H9 (cell line): ENCODE data around the gene CCDC102A. TPM values are rescaled to one million over a fixed set of nuclear protein-coding genes. Genes with fewer than 3 reads are reported as not detected.

Source experiments
- DNase-seq: peaks from one replicate; pipeline ENCODE4 v3.0.0-alpha.2; 2017
- H2AFZ ChIP-seq: one replicate; pipeline ENCODE4 v1.6.1; 2013; ENCODE audit warnings: mild to moderate bottlenecking, low read length, control low read depth, moderate library complexity
- H2AK5ac ChIP-seq: 2 replicates; pipeline ENCODE4 v1.6.1; 2013; ENCODE audit warnings: low read length, control low read depth, mixed read lengths; ENCODE audit not compliant: insufficient read length
- H2BK120ac ChIP-seq: one replicate; pipeline ENCODE4 v1.6.1; 2013; ENCODE audit warnings: low read depth, mild to moderate bottlenecking, low read length, control low read depth, inconsistent platforms; ENCODE audit not compliant: poor library complexity, severe bottlenecking
- H2BK12ac ChIP-seq: 2 replicates; pipeline ENCODE4 v1.6.1; 2013; ENCODE audit warnings: low read length, control low read depth, mixed read lengths, low read depth; ENCODE audit not compliant: insufficient read length
- H2BK15ac ChIP-seq: 2 replicates; pipeline ENCODE4 v1.6.1; 2013; ENCODE audit warnings: low read depth, low read length, control low read depth
- H2BK20ac ChIP-seq: one replicate; pipeline ENCODE4 v1.6.1; 2013; ENCODE audit warnings: low read depth, mild to moderate bottlenecking, low read length, control low read depth, inconsistent platforms; ENCODE audit not compliant: poor library complexity, severe bottlenecking
- H2BK5ac ChIP-seq: 2 replicates; pipeline ENCODE4 v1.6.1; 2013; ENCODE audit warnings: low read length, control low read depth, mixed read lengths; ENCODE audit not compliant: insufficient read length
- H3K14ac ChIP-seq: 2 replicates; pipeline ENCODE4 v1.6.1; 2013; ENCODE audit warnings: low read length, control low read depth; ENCODE audit not compliant: insufficient read depth
- H3K18ac ChIP-seq: 2 replicates; pipeline ENCODE4 v1.6.1; 2013; ENCODE audit warnings: low read depth, mild to moderate bottlenecking, mixed read lengths, low read length, control low read depth; ENCODE audit not compliant: insufficient read length
- H3K23ac ChIP-seq: 2 replicates; pipeline ENCODE4 v1.6.1; 2013; ENCODE audit warnings: low read length, control low read depth, mixed read lengths, low read depth; ENCODE audit not compliant: insufficient read length
- H3K23me2 ChIP-seq: 2 replicates; pipeline ENCODE4 v1.6.1; 2013; ENCODE audit warnings: low read depth, mild to moderate bottlenecking, mixed read lengths, low read length, control low read depth; ENCODE audit not compliant: insufficient read length, poor library complexity, severe bottlenecking
- H3K27ac ChIP-seq: 2 replicates; pipeline ENCODE4 v1.5.1; 2013; ENCODE audit warnings: low read length, control low read depth, mixed read lengths, low read depth; ENCODE audit not compliant: insufficient read length
- H3K27me3 ChIP-seq: 2 replicates; pipeline ENCODE4 v1.6.1; 2013; ENCODE audit warnings: low read length, control low read depth, inconsistent platforms; ENCODE audit not compliant: insufficient read depth
- H3K4ac ChIP-seq: 2 replicates; pipeline ENCODE4 v1.6.1; 2013; ENCODE audit warnings: low read depth, mild to moderate bottlenecking, control low read depth, inconsistent platforms, low read length, moderate library complexity
- H3K4me1 ChIP-seq: 2 replicates; pipeline ENCODE4 v1.6.1; 2013; ENCODE audit warnings: low read length, control low read depth, inconsistent platforms; ENCODE audit not compliant: insufficient read depth
- H3K4me2 ChIP-seq: 2 replicates; pipeline ENCODE4 v1.6.1; 2013; ENCODE audit warnings: low read length, control low read depth, mixed read lengths; ENCODE audit not compliant: insufficient read length, insufficient read depth
- H3K56ac ChIP-seq: 2 replicates; pipeline ENCODE4 v1.6.1; 2013; ENCODE audit warnings: low read depth, mild to moderate bottlenecking, mixed read lengths, low read length, control low read depth; ENCODE audit not compliant: insufficient read length
- H3K79me1 ChIP-seq: 2 replicates; pipeline ENCODE4 v1.6.1; 2013; ENCODE audit warnings: low read depth, mild to moderate bottlenecking, moderate library complexity, low read length, control low read depth, inconsistent platforms; ENCODE audit not compliant: insufficient read depth, poor library complexity, severe bottlenecking
- H3K79me2 ChIP-seq: 2 replicates; pipeline ENCODE4 v1.6.1; 2013; ENCODE audit warnings: low read length, control low read depth, inconsistent platforms; ENCODE audit not compliant: insufficient read depth
- H3K9ac ChIP-seq: 2 replicates; pipeline ENCODE4 v1.6.1; 2013; ENCODE audit warnings: low read length, control low read depth, mixed read lengths; ENCODE audit not compliant: insufficient read length; ENCODE audit errors: extremely low read depth
- H3K9me3 ChIP-seq: one replicate; pipeline ENCODE4 v1.6.1; 2013; ENCODE audit warnings: low read depth, low read length, inconsistent platforms; ENCODE audit not compliant: control insufficient read depth
- H3T11ph ChIP-seq: one replicate; pipeline ENCODE4 v1.6.1; 2013; ENCODE audit warnings: mild to moderate bottlenecking, low read length, control low read depth, inconsistent platforms
- H4K20me1 ChIP-seq: one replicate; pipeline ENCODE4 v1.6.1; 2013; ENCODE audit not compliant: control insufficient read depth, insufficient read length, insufficient read depth
- H4K5ac ChIP-seq: 2 replicates; pipeline ENCODE4 v1.6.1; 2013; ENCODE audit warnings: low read depth, mild to moderate bottlenecking, mixed read lengths, low read length, control low read depth; ENCODE audit not compliant: insufficient read length
- H4K8ac ChIP-seq: replicated peaks from 2 replicates; pipeline ENCODE4 v1.6.1; 2013; ENCODE audit warnings: low read length, control low read depth, mixed read lengths, low read depth; ENCODE audit not compliant: insufficient read length
- H4K91ac ChIP-seq: 2 replicates; pipeline ENCODE4 v1.6.1; 2013; ENCODE audit warnings: low read depth, mild to moderate bottlenecking, moderate library complexity, mixed read lengths, low read length, control low read depth; ENCODE audit not compliant: insufficient read length
- H3K27ac Mint-ChIP-seq, 3 experiments: 2 replicates in 2 of 3; 3 replicates in 1 of 3; pipeline ENCODE4 v1.8.0; 2020 to 2021; ENCODE audit warnings: mixed read lengths in 3 of 3, mild to moderate bottlenecking in 1 of 3, moderate library complexity in 1 of 3
- H3K27me3 Mint-ChIP-seq: 2 replicates; pipeline ENCODE4 v1.8.0; 2021; ENCODE audit warnings: low read depth, mild to moderate bottlenecking, moderate library complexity, mixed read lengths
- H3K36me3 Mint-ChIP-seq, 3 experiments: 2 replicates in 2 of 3; 3 replicates in 1 of 3; pipeline ENCODE4 v1.8.0; 2020 to 2021; ENCODE audit warnings: low read depth in 3 of 3, mixed read lengths in 3 of 3; ENCODE audit not compliant: insufficient read depth in 1 of 3
- H3K4me1 Mint-ChIP-seq, 2 experiments: 2 replicates each; pipeline ENCODE4 v1.8.0; 2020; ENCODE audit warnings: mixed read lengths in 2 of 2
- H3K4me3 Mint-ChIP-seq, 2 experiments: 2 replicates in 1 of 2; 3 replicates in 1 of 2; pipeline ENCODE4 v1.8.0; 2020 to 2021; ENCODE audit warnings: mild to moderate bottlenecking in 2 of 2, mixed read lengths in 2 of 2, moderate library complexity in 1 of 2
- H3K9me3 Mint-ChIP-seq, 2 experiments: 2 replicates in 1 of 2; 3 replicates in 1 of 2; pipeline ENCODE4 v1.8.0; 2020; ENCODE audit warnings: mild to moderate bottlenecking in 2 of 2, mixed read lengths in 2 of 2, moderate library complexity in 1 of 2
- WGBS: extraction: QIAGEN DNeasy Blood & Tissue Kit; methylation state at CpG from one replicate; pipeline ENCODE4 v1.1.7; 2013; ENCODE audit warnings: missing lambda C conversion rate, low lambda C conversion rate, mixed read lengths; ENCODE audit not compliant: insufficient read length; ENCODE audit errors: extremely low coverage; 5-methylcytosine and 5-hydroxymethylcytosine counted together
- total RNA-seq: library from RNA; stranded (reverse); gene quantifications from 2 replicates; pipeline ENCODE4 v1.2.1, GENCODE V29; 2021
- TF ChIP-seq, protein P1 (sequence below): fragments of 200-600 bp; sonication (generic); conservative IDR thresholded peaks from 3 replicates; pipeline ENCODE4 v1.8.0; 2021; ENCODE audit warnings: antibody characterized with exemption, mild to moderate bottlenecking

CCDC102A gene
- total RNA-seq, 1 experiment from 2014 or later = 8.2 TPM

DNA sequence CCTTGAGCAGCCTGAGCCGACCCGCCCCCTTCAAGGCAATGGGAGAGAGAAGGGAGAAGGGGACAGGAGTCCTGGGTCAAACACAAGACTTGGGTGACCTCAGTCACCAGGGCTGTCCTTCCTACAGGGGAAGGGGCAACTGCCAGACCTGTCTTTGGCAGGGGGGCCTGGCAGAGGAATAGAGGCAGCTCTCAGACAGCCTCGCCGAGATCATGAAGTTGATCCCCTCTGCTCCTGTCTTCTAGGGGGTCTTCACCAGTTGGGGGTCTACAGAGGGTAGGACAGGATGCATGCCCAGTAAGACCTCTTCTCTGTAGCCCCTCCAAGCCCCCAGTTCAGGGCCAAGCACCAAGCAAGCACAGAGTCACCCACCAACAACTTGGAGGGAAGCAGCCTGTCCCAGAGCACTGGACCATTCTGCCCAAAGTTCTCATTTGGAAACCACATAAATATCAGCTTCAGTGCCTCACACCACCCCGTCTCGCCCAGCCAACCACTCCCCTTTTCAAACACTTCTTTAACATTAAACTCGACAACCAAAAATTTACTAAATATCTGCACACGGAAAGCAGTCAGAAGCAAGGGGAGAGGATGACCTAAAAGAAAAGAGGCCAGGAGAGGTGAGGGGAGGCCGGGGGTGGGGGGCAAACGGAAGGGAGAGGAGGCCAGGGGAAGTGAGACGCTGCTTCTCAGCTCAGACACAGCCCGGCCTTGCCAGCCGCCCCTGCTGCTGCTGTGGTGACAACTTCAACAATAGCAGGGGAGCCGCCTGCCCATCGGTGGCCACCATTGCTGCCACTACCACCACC is 57.8 kb downstream of the CCDC102A start:
- no peaks in the 10 kb centered on the region for H3K9me3 Mint-ChIP-seq
- no peak for DNase-seq
- Histone ChIP-seq H3K56ac (no peak overlapping the region), H3K9ac (no peak overlapping the region), H2BK120ac (no peak overlapping the region), H3K23ac (no peak overlapping the region), H4K91ac (no peak overlapping the region), H3K4me2 (peak overlapping the region; percentile 77), H4K5ac (no peak overlapping the region), H2AK5ac (no peak overlapping the region), H3K79me2 (no peaks in the 10 kb centered on the region), H2BK5ac (no peak overlapping the region), H3K79me1 (no peaks in the 10 kb centered on the region), H4K20me1 (no peaks in the 10 kb centered on the region), H3K4ac (no peak overlapping the region), H3K23me2 (peaks cover 8% of the 10 kb centered on the region), H3K27me3 (no peaks in the 10 kb centered on the region), H3T11ph (no peak overlapping the region), H3K4me1 (peaks cover 7% of the 10 kb centered on the region; the same call in 1 of the 2 replicates), H2AFZ (no peak overlapping the region), H3K14ac (no peak overlapping the region; the same call in 1 of the 2 replicates), H4K8ac (no peak overlapping the region), H2BK20ac (no peak overlapping the region), H2BK12ac (no peak overlapping the region), H3K18ac (no peak overlapping the region), H3K9me3 (no peaks in the 10 kb centered on the region), H2BK15ac (no peak overlapping the region), H3K27ac (no peak overlapping the region)
- H3K4me3 Mint-ChIP-seq = peak overlapping the region; percentile 75 to 77
- H3K27ac Mint-ChIP-seq = peak overlapping the region in 1 of 3 experiments; percentile 3; a peak in 1 of 7 replicates
- H3K27me3 Mint-ChIP-seq = peaks cover 12% of the 10 kb centered on the region
- peaks cover 0 to 6% (median 4%) of the 10 kb centered on the region in 3 experiments; a peak in 4 of 7 replicates for H3K36me3 Mint-ChIP-seq
- TF ChIP-seq, protein P1, sequence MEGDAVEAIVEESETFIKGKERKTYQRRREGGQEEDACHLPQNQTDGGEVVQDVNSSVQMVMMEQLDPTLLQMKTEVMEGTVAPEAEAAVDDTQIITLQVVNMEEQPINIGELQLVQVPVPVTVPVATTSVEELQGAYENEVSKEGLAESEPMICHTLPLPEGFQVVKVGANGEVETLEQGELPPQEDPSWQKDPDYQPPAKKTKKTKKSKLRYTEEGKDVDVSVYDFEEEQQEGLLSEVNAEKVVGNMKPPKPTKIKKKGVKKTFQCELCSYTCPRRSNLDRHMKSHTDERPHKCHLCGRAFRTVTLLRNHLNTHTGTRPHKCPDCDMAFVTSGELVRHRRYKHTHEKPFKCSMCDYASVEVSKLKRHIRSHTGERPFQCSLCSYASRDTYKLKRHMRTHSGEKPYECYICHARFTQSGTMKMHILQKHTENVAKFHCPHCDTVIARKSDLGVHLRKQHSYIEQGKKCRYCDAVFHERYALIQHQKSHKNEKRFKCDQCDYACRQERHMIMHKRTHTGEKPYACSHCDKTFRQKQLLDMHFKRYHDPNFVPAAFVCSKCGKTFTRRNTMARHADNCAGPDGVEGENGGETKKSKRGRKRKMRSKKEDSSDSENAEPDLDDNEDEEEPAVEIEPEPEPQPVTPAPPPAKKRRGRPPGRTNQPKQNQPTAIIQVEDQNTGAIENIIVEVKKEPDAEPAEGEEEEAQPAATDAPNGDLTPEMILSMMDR = no peak
- WGBS = 100% methylated on average over 1 of the region's 15 CpGs
- H3K4me1 Mint-ChIP-seq = peaks cover 25 to 54% of the 10 kb centered on the region in 2 experiments
